Measurements from ENCODE around the gene PLAAT5. TPM values are rescaled to one million over a fixed set of nuclear protein-coding genes. Genes with fewer than 3 reads are reported as not detected.
A peak's percentile ranks its signal among the peaks of the same experiment; 100 is the strongest.

Gene PLAAT5
- total RNA-seq, 1 experiment from 2014 or later: 8.5 TPM

DNA sequence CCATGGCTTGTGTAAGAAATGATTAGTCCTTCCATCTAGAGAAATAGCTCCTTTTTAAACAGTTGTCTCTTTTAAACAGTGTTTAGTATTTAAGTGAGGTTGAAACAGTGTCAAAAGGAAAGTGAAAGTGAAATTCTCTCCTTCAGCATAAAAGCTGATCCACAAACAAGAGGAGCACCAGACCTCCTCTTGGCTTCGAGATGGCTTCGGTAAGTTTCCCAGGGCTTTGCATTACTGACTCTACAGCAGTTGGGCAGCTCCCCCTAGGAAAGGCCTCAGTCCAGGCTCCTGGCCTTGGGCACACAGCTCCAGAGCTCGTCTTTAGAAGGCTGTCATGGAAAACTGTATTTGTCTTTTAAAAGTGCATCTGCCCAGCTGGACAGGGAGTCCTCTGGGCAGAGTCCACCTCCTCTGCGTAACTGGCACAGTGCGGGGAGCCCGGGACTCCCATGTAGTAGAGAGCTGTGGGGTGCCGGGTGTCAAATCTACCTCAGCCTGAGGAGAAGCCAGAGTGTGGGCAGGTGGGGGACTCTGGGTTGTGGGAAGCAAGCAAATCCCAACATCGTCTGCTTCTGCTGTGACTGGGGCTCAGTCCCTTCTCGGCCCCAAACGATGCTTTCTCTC, 45.8 kb upstream of the PLAAT5 start, which contains the start of gene PLAAT4:
Gene PLAAT4 (plus strand): TSS at position 140 of the 624 bp plus-strand sequence. CDS start 61 bp downstream, at position 201.
- peak within 1 kb of the TSS in 1 of 3 experiments; percentile 50; a peak in 2 of 7 replicates for H3K27ac Mint-ChIP-seq
- Histone ChIP-seq H3K79me1 (ENCODE audit: insufficient read depth, low read depth, low read length, poor library complexity, severe bottlenecking) (no peaks in the 10 kb centered on the region), H2BK15ac (ENCODE audit: low read depth, low read length) (no peak within 1 kb of the TSS), H3T11ph (ENCODE audit: low read length) (no peak within 1 kb of the TSS), H3K14ac (ENCODE audit: insufficient read depth, low read length) (no peak within 1 kb of the TSS; the same call in 1 of the 2 replicates), H3K4me1 (ENCODE audit: insufficient read depth, low read length) (peaks cover 6% of the 10 kb centered on the region; the same call in 1 of the 2 replicates), H3K4me2 (ENCODE audit: insufficient read depth, insufficient read length, low read length) (no peak within 1 kb of the TSS), H4K5ac (ENCODE audit: insufficient read length, low read depth, low read length) (no peak within 1 kb of the TSS), H3K23ac (ENCODE audit: insufficient read length, low read depth, low read length) (no peak within 1 kb of the TSS), H4K20me1 (ENCODE audit: control insufficient read depth, insufficient read depth, insufficient read length) (no peaks in the 10 kb centered on the region), H3K56ac (ENCODE audit: insufficient read length, low read depth, low read length) (no peak within 1 kb of the TSS), H2BK5ac (ENCODE audit: insufficient read length, low read length) (no peak within 1 kb of the TSS), H3K9me3 (ENCODE audit: control insufficient read depth, low read depth, low read length) (no peaks in the 10 kb centered on the region), H3K4ac (ENCODE audit: low read depth, low read length) (no peak within 1 kb of the TSS), H2BK12ac (ENCODE audit: insufficient read length, low read depth, low read length) (no peak within 1 kb of the TSS), H3K27ac (ENCODE audit: insufficient read length, low read depth, low read length) (no peak within 1 kb of the TSS), H3K23me2 (ENCODE audit: insufficient read length, low read depth, low read length, poor library complexity, severe bottlenecking) (no peaks in the 10 kb centered on the region), H2BK120ac (ENCODE audit: low read depth, low read length, poor library complexity, severe bottlenecking) (no peak within 1 kb of the TSS), H3K18ac (ENCODE audit: insufficient read length, low read depth, low read length) (no peak within 1 kb of the TSS), H4K91ac (ENCODE audit: insufficient read length, low read depth, low read length) (no peak within 1 kb of the TSS), H3K79me2 (ENCODE audit: insufficient read depth, low read length) (no peaks in the 10 kb centered on the region), H2AK5ac (ENCODE audit: insufficient read length, low read length) (no peak within 1 kb of the TSS), H3K9ac (ENCODE audit: extremely low read depth, insufficient read length, low read length) (no peak within 1 kb of the TSS), H4K8ac (replicated peaks; ENCODE audit: insufficient read length, low read depth, low read length) (no peak within 1 kb of the TSS), H3K27me3 (ENCODE audit: insufficient read depth, low read length) (0 out of 2 replicates have a peak, but pooled peaks cover 2% of the 10 kb centered on the region), H2BK20ac (ENCODE audit: low read depth, low read length, poor library complexity, severe bottlenecking) (no peak within 1 kb of the TSS), H2AFZ (ENCODE audit: low read length) (no peak within 1 kb of the TSS)
- H3K27me3 Mint-ChIP-seq (ENCODE audit: low read depth): no peaks in the 10 kb centered on the region; the same call in 1 of the 2 replicates
- H3K4me1 Mint-ChIP-seq: peaks cover 39 to 42% of the 10 kb centered on the region in 2 experiments
- H3K36me3 Mint-ChIP-seq (ENCODE audit: insufficient read depth in 1 of 3, low read depth in 3 of 3): peaks cover 0 to 4% (median 0%) of the 10 kb centered on the region in 3 experiments; a peak in 2 of 7 replicates
- DNase-seq: no peak
- H3K4me3 Mint-ChIP-seq: no peak within 1 kb of the TSS
- peaks cover 7 to 9% of the 10 kb centered on the region in 2 experiments for H3K9me3 Mint-ChIP-seq
- TF ChIP-seq, protein P1, sequence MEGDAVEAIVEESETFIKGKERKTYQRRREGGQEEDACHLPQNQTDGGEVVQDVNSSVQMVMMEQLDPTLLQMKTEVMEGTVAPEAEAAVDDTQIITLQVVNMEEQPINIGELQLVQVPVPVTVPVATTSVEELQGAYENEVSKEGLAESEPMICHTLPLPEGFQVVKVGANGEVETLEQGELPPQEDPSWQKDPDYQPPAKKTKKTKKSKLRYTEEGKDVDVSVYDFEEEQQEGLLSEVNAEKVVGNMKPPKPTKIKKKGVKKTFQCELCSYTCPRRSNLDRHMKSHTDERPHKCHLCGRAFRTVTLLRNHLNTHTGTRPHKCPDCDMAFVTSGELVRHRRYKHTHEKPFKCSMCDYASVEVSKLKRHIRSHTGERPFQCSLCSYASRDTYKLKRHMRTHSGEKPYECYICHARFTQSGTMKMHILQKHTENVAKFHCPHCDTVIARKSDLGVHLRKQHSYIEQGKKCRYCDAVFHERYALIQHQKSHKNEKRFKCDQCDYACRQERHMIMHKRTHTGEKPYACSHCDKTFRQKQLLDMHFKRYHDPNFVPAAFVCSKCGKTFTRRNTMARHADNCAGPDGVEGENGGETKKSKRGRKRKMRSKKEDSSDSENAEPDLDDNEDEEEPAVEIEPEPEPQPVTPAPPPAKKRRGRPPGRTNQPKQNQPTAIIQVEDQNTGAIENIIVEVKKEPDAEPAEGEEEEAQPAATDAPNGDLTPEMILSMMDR (conservative IDR thresholded peaks at IDR 0.05): no peak
- WGBS (ENCODE audit: extremely low coverage, insufficient read length, low lambda C conversion rate): no CpG with 5 or more reads among the region's 10 CpGs
